Inferior parietal cortex (tissue), 1 donor: Measurements from ENCODE around the gene EZR.
"Not testable (repeated sequence)": the region's sequence is repeated elsewhere in the genome, so short reads cannot be mapped to it uniquely, and the experiment has no call there.

Experiments used
- DNase-seq: peaks from one replicate; pipeline ENCODE4 v3.0.0-alpha.2; 2016; ENCODE audit errors: extremely low spot score

Gene EZR

DNA sequence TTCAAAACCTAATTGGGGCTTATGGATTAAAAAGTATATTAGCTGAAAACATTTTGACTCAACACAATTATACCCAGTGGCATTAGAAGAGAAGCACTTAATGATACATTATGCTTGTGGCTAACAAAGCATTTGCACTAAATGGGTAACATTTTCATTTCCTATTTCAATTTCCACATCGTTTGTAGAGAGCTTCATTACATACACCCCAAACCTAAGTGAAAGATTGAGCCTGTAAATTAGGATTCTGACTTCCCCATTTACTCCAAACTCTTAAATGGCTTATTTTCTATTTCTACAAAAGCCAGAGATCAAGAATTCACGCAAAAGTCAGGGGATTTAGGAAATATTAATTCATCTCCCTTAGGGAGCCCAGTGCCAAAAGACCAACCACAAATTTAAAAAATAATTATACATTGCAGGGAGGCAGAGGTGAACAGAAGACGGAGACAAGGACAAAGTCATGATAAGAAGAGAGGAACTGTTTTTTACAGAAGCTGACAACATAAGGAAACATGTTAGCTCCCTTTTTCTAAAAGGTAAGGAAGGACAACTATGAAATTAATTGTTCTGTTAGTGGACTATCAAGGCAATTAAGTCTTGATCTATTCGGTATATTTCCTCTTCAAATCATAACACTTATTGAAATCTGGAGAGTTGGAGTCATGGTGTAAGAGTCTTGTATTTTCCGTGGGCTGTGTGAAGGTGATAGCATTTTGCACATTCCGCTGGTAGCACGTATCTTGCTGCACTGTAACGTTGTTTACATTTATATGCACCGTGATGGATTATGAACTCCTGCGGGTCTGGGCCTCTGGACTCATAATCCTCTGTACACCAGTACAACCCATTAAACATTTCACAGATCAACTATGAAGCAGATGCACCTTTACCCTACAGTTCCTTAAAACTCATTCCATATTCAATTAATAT, 24.8 kb upstream of the EZR start:
- DNase-seq: no peak

DNA sequence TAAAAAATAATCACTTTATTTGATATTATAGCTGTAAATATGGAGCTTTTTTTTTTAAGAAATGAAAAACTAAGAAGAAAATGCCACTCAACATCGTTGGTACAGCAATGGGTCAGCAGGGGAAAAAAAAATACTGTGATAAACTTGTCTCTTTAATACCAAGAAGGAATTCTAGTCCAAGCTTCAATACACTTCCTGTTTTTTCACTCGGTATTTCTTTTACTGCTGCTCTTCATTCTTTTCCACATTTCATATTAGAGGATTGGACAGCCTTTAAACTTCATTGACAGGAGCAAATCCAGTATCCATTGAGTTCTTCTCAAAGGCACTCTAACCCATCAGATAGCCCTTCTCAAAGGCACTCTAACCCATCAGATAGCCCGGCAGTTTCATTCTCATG, 22.2 kb upstream of the EZR start:
- no peak for DNase-seq

DNA sequence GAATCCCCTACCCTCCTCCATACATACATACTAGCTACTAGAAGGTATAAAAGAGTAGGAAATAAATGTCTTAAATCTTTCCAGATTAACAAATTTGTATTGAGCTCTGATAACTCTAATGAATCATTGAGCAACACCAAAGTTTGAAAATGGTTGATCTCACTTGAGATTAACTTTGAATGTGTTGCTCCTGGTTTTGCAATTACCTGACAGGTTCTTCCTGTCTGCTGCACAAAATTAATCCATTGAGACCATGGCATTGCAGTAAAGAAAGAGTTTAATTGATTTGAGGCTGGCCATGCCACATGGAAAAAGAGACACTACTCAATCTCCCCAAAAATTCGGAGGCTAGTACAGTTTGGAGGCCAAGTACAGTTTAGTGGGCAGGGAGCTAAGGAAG, 21.3 kb upstream of the EZR start:
- DNase-seq: no peak

DNA sequence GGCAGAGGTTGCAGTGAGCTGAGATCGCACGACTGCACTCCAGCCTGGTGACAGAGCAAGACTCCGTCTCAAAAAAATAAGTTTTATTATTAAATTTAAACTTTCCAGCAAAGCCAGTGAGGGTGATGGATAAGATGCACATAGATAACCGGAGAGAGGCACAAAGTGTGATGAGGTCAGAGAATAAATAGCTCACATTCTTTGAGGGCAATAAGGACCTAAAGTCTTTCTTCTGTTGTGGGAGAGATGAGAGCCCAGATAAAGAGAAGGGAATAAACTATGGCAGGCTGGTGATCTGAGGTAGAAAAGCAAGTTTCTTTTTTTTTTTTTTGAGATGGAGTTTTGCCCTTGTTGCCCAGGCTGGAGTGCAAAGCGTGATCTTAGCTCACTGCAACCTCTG, 20.6 kb upstream of the EZR start:
- DNase-seq: no peak

DNA sequence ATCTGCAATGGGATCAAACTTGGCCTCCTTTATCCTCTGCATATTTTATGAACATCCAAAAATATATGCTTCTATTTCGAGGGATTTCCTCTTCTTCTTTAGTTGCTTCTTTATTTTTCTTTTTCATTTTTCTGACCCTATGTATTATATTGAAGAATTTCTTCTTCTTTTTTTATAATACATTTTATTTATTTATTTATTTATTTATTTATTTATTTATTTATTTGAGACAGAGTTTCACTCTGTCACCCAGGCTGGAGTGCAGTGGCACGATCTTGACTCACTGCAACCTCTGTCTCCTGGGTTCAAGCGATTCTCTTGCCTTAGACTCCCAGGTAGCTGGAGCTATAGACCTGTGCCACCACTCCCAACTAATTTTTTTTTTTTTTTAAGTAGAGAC, 19.6 kb upstream of the EZR start:
- not testable (repeated sequence) for DNase-seq

DNA sequence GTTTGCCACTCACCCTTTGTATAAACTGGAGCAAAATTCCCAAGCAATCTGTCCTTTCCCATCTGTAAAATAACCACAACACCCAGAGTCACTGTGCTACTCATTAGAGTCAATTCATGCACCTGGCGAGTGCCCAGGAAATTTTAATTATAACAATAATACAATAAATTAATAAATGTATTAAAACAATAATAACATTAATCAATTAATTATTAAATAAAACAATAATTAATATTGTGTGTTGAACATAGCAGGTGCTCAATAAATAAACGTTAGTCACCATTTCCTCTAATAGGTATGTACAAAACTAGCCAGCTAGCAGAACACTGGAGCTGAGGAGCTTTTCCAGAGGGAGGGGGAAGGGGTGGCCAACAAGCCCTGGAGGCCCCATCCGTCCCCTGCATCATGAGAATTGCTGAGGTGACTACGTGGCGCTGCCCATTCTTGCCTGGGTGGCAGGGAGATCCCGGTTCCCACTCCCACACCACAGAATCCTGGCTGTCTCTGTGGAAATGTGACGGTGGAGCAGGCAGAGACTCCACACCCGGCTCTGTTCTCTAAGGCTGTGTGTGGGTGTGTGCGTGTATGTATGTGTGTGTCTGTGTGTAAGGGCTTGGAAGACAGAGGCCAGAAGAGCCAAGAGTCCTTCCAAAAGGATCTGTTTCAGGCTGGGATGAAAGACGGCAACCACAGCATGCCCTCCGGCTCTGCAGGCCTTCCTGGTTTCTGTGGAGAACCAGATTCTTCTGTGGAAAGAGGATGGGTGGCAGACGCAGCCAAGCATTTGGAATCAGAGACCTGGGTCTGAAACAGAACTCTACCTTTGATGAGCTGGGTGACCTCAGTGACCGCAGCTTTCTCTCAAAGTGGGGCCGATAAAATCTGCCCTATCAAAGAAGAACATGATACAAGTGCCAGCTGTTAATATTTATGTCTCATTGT, 18.8 kb upstream of the EZR start:
- no peak for DNase-seq

DNA sequence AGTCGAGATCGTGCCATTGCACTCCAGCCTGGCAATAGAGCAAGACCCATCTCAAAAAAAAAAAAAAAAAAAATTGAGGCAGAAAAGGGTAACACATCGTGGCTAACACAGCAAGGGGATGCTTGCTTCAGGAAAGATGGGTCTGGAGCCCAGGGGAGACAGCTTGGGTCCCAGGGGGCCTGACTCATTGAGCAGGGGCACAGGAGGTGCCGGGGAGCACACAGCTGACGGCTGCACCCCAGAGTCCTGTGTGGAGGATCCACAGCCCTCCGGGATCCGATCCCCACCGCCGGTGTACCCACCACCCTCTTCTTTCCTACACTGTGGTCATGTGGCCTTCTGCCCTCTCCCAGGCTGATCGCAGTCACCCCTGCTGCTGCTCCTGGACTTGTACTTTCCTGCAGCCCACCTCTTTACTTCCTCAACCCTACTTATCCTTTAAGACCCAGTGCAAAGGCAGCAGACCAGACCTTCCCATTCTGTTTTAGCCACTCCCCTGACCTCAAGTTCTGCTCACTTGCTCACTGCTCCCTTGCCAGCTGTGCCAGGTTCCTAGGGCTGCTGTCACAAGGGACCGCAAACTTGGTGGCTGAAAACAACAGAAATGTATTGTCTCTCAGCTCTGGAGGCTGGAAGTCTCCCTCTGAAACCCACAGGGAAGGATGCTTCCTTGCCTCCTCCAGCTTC, 17.6 kb upstream of the EZR start:
- DNase-seq: no peak

DNA sequence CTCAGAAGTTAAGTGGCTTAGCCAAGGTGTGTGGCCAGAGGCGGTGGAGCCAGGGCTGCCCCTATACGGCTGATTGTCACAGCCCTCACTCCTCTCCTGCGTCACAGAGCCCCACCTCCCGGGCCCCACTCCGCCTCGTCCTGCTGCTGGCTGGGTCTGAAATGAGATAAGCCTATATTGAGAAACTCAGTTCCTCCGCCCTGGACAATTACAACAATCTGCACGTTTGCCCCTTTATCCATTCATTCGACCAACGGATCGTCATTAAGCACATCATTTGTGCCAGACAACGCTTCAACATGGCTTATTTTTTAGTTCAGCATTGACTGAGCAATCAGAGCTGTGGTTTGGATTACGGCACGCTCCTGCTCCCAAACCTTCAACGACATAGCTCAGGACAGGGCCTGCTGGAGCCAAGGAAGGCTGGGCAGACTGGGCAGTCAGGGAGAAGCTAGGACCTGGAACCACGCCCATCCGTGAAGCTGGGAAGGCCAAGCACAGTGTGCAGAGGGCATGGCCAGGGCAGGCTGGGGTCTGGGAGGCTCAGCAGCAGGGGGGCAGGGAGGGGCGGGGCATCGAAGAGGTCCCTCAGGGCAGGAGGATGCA, 16.6 kb upstream of the EZR start:
- DNase-seq: no peak

DNA sequence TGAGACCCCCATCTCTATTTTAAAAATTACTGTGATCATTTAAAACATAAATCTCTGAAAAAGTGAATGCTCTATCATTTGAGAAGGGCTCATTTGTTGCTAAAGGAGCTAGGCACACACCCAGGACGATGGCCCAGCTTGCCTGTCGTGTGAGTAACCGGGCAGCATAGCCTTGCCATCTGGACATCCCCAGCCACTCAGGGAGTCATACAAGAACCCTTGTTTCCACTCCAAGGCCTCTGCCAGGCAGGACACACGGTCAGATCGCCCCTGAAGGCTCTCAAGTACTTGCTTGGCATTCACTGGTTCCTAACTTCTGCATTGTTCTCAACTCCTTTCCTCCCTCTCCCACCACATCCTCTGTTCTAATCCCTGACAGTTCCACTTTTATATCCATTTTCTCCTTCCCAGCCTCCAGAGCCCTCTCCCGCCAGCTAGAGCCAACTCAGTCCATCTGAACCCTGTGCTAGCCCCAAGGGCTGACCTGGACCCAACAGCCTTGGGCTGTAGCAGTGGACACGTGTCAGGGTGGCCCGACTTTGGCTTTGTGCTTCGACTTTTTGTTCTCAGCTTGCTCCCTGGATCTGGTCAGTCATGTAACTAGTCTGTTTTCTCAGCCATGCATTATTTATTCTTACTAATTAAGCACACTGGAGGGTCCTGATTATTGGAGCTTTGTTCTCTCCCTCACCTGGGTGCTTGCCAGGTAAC, 15.7 kb upstream of the EZR start:
- no peak for DNase-seq

DNA sequence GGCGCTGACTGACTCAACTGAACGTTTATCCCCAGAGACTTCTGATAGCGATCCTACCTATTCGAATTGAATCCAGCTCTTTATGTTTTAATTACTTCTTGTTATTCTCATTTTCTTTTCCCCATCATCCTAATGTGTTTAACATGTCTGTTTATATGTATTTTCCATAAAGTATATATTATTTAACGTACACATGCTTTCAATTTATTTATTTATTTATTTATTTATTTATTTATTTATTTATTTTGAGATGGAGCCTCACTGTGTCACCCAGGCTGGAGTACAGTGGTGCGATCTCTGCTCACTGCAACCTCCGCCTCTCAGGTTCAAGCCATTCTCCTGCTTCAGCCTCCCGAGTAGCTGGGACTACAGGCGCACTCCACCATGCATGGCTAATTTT, 13.6 kb upstream of the EZR start:
- not testable (repeated sequence) for DNase-seq

DNA sequence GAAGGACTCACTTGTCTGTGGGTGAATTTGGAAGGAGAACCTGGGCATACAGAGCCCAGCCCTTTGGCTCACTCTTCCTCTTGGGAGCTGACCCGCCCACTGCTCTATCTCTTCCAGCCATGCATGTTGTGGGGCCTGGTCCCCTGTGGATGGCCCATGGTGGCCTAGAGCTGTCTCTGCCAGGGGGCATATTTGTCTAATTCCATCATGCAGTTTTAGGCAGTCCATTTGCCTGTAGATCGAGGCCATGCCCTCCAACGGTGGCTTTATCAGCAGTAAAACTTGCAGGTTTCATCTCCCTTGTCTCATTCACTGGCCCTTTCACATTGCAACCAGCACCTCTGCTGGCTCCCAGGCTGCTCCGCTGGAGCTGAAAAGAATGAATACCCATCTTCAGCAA, 12.9 kb upstream of the EZR start:
- DNase-seq: no peak

DNA sequence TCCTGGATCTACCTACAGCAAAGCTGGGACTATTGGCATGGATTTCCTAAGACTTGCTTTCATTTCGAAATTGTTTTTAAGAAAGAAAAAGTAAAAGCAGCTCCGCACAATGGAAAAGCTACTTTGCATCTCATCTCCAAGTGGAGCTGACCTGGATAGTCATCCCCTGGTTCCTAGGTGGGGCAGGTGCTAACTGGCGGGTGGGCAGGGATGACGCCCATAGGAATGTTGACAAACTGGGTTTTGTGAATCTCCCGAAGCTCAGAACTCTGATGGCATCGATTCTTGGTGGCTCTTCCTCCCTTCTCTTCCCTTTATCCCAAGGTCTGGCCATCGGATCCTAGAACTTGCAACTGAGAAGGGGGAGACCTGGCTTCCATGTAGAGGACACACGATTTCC, 12.4 kb upstream of the EZR start:
- DNase-seq: no peak

DNA sequence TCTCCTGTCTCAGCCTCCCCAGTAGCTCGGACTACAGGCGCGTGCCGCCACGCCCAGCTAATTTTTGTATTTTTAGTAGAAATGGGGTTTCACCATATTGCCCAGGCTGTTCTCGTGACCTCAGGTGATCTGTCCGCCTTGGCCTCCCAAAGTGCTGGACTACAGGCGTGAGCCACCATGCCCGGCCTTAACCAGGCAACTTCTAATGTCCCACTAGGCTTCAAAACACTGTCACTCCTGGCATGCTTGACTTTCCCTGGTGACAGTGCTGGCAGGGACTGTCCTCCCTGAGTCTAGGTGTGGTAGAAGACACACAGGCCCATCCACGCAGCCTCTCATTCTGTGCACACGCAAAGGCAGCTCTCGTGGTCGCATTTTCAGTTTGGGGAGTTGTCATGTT, 11.6 kb upstream of the EZR start:
- no peak for DNase-seq

DNA sequence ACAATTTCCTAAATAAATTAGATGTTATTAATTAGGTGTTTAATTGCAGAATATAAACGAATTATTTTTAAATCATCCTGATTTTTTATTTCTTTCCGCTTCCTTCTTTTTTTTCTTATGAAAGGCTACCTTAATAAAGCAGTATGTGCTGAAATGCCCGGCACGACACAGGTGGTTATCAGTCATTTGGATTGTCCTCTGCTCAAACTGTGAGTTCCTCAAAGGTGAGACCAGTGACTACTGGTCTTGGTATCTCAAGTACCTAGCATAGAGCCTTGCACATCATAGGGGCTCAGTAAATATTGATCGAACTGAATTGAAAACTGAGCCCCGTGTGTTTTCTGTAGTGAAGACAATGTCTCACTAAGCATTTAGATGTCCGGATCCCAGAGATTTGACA, 9.6 kb upstream of the EZR start:
- DNase-seq: no peak

DNA sequence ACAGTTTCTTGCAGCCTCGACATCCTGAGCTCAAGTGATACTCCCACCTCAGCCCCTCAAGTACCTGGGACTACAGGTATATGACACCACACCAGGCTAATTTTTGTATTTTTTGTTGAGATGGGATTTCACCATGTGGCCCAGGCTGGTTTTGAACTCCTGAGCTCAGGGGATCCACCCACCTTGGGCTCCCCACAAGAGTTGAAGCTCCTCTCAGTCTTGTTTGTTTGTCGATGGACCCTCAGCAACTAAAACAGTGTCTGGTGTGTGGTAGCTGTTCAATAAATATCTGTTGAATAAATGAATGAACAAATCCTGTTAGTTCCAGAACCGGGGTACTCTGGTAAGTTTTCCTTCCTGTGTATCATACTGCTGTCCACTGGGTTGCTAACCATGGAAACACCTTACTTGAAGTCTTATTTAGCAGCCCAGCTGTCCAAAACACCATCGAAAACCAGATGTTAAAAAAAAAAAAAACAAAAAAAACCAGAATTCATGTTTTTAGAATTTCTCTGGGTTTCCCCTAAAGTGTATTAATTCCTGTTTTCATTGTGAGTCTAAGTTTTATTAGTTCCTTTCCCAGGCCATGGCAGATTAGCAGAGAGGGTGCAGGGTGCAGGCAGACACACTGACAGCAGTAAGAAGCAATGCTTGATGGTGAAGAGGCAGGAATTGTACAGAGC, 7.8 kb upstream of the EZR start:
- no peak for DNase-seq

DNA sequence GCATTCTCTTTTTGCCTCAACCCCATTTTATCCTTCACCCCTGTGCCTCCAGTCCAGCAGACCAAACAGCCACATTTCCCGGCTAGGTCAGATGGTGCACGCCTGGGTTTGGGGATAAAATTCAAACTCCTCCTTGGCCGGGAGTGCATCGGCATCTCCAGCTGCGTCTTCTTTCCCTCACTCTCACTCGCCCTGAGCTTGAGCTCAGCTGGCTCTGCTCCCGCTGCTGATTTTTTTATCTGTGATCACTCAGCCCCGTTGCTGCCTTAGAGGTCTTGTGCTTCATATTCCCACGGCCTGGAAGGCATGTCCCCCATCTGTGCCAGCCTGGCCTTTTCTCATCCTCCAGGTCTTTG, 6.8 kb upstream of the EZR start:
- DNase-seq: no peak

DNA sequence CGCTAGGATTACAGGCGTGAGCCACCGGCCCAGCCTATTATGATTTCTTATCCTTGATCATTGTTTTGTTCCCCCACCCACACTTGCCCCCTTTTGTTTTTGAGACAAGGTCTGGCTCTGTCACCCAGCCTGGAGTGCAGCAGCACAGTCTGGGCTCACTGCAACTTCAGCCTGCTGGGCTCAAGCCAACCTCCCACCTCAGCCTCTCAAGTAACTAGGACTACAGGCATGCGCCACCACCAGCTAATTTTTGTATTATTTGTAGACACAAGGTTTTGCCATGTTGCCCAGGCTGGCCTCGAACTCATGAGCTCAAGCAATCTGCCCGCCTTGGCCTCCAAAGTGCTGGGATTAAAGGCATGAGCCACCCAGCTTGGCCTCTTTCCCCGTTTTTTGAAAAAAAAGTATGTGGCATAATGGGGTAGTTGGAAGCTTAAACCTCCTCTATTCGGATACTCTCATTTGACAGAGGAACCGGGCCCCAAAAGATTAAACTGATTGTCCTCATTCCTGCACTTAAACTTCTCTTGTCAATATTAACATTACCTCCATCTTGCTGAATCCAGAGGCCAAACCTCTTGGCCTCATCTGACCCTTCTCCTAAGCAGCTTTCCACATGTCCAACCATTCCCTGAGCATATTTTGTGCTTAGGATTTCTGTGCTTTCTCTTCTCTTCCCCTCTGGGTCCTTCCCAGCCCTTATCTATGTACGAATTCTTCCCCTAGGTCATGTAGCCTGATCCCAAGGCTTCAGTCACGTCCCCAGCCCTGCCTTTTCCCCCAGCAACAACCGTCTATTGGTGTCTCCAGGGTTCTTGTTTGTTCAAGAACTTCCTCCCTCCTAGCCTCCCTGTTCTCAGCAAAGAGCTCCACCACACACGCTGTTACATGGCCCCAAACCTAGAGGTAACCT, 6.1 kb upstream of the EZR start:
- no peak for DNase-seq

DNA sequence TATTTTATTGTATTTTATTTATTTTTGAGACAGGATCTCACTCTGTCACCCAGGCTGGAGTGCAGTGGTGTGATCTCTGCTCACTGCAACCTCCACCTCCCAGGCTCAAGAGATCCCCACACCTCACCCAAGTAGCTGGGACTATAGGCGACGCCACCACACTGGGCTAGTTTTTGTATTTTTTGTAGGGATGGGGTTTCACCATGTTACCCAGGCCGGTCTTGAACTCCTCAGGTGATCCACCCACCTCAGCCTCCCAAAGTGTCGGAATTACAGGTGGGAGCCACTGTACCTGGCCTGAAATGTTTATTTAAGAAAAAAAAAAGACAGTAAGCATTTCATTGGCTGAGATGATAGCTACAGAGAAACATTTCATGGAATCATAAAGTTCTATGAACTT, 4.4 kb upstream of the EZR start:
- DNase-seq: not testable (repeated sequence)

DNA sequence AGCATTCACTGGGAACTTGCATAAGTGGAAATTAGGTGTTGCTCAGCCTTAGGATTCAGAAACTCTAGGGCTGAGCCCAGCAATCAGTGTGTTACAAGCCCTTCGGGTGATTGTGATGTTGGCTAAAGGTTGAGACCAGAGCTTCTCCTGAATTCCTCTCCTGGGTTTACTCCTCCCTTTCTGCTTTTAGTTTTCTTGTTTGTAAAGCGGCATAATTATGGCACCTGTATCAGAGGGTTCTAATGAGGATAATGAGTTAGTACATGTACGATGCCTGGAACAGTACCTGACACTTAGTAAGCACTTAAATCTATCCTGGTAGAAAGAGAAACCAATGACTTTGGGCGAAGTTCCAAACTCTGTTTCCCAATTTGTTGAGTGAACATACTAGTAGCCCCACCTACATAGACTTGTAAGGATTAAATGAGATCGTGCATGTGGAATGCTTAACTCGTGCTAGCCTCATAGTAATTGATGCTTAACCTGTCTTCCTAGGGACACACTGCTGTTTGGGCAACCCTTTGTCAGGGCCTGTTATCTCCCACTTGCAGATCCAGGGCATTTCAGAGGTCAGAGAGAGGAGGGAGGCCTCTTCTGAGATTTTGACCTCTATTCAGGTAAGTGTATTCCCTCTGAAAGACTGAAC, 932 bp upstream of the EZR start:
- no peak for DNase-seq
